GM12878 (cell line): ENCODE measurements around the gene STK38. TPM values are rescaled to one million over a fixed set of nuclear protein-coding genes. Genes with fewer than 3 reads are reported as not detected.

ENCODE experiments used
- BRCA1 ChIP-seq: IDR thresholded peaks from 2 replicates; pipeline ENCODE4 v1.6.1; 2011; ENCODE audit warnings: low read depth, low read length, improper control_type of control experiment
- EP300 ChIP-seq, 2 experiments: fragments of 150-350 bp in 1 of 2; IDR thresholded peaks; 2 replicates each; pipeline ENCODE4 v1.6.1; 2011 to 2012; ENCODE audit warnings: low read depth in 2 of 2, low read length in 2 of 2, borderline replicate concordance in 1 of 2, improper control_type of control experiment in 1 of 2, inconsistent platforms in 1 of 2; ENCODE audit not compliant: control insufficient read depth in 1 of 2
- FOS ChIP-seq: IDR thresholded peaks from 3 replicates; pipeline ENCODE4 v1.6.1; 2011; ENCODE audit warnings: borderline replicate concordance; ENCODE audit not compliant: insufficient read length; ENCODE audit errors: extremely low read depth
- MEF2B ChIP-seq: fragments of 450-650 bp; IDR thresholded peaks from 2 replicates; pipeline ENCODE4 v1.6.1; 2018; ENCODE audit warnings: mild to moderate bottlenecking, moderate library complexity; ENCODE audit not compliant: partially characterized antibody, poor library complexity, severe bottlenecking
- MTA2 ChIP-seq: fragments of 450-650 bp; IDR thresholded peaks from 2 replicates; pipeline ENCODE4 v1.6.1; 2016; ENCODE audit warnings: low read depth, mild to moderate bottlenecking, moderate library complexity
- NFYB ChIP-seq: IDR thresholded peaks from 2 replicates; pipeline ENCODE4 v1.6.1; 2011; ENCODE audit warnings: low read depth, mild to moderate bottlenecking, low read length, improper control_type of control experiment, moderate library complexity; ENCODE audit not compliant: insufficient read depth
- NRF1 ChIP-seq: conservative IDR thresholded peaks from 2 replicates; pipeline ENCODE4 v1.6.1; 2011; ENCODE audit warnings: mild to moderate bottlenecking, low read depth, low read length, improper control_type of control experiment
- SKIL ChIP-seq: fragments of 450-650 bp; IDR thresholded peaks from 2 replicates; pipeline ENCODE4 v1.6.1; 2017; ENCODE audit warnings: mild to moderate bottlenecking, low read depth, inconsistent platforms; ENCODE audit not compliant: poor library complexity, severe bottlenecking
- SPI1 ChIP-seq: IDR thresholded peaks from 2 replicates; pipeline ENCODE4 v1.6.1; 2011; ENCODE audit warnings: low read depth, mild to moderate bottlenecking, low read length, moderate library complexity, borderline replicate concordance; ENCODE audit not compliant: insufficient read depth
- SREBF2 ChIP-seq: IDR thresholded peaks from 2 replicates; pipeline ENCODE4 v1.6.1; 2012; ENCODE audit warnings: mild to moderate bottlenecking, low read length
- STAT1 ChIP-seq: fragments of 450-650 bp; conservative IDR thresholded peaks from 2 replicates; pipeline ENCODE4 v1.6.1; 2014; ENCODE audit warnings: antibody characterized with exemption, mild to moderate bottlenecking
- ZNF207 ChIP-seq: fragments of 450-650 bp; IDR thresholded peaks from 2 replicates; pipeline ENCODE4 v1.6.1; 2014; ENCODE audit warnings: antibody characterized with exemption, mild to moderate bottlenecking, borderline replicate concordance
- polyA plus RNA-seq, 11 experiments: library from polyadenylated mRNA; depleted of rRNA in 4 of 11; unstranded in 6 of 11; stranded (reverse) in 5 of 11; fragments of >200 nt; fragmentation: Nextera tagmentation in 4 of 11; fragmentation: Illumina TruSeq in 1 of 11; extraction: Ambion mirVana in 4 of 11; extraction: Trizol in 1 of 11; gene quantifications; 1 replicate in 1 of 11; 2 replicates in 10 of 11; pipeline versions ENCODE4 v1.2.1 to v1.2.3, GENCODE V29; 2011 to 2016; ENCODE audit warnings: inconsistent platforms in 2 of 11, missing spikeins in 2 of 11, low read depth in 1 of 11
- total RNA-seq, 4 experiments: library from RNA; depleted of rRNA in 3 of 4; stranded (reverse); fragments of >200 nt in 3 of 4; fragmentation: Illumina TruSeq in 1 of 4; extraction: Trizol in 1 of 4; gene quantifications; 2 replicates each; pipeline versions ENCODE4 v1.2.1 to v1.2.3, GENCODE V29; 2013 to 2021
- TF ChIP-seq, protein P1 (sequence below): fragments of 450-650 bp; IDR thresholded peaks from 2 replicates; pipeline ENCODE4 v1.6.1; 2016; ENCODE audit warnings: mild to moderate bottlenecking, moderate library complexity, borderline replicate concordance
- TF ChIP-seq, protein P2 (sequence below): IDR thresholded peaks from 2 replicates; pipeline ENCODE4 v1.6.1; 2011; ENCODE audit warnings: low read depth, low read length, improper control_type of control experiment, borderline replicate concordance
- TF ChIP-seq, protein P3 (sequence below): IDR thresholded peaks from 2 replicates; pipeline ENCODE4 v1.6.1; 2012; ENCODE audit warnings: low read depth, low read length, improper control_type of control experiment
- TF ChIP-seq, protein P4 (sequence below), 3 experiments: IDR thresholded peaks in 2 of 3; conservative IDR thresholded peaks in 1 of 3; 2 replicates each; pipeline ENCODE4 v1.5.1; 2011; ENCODE audit warnings: low read depth in 3 of 3, low read length in 3 of 3, mild to moderate bottlenecking in 3 of 3, control low read depth in 2 of 3, moderate library complexity in 2 of 3, inconsistent platforms in 1 of 3, mixed read lengths in 1 of 3; ENCODE audit not compliant: control insufficient read depth in 2 of 3, insufficient read depth in 1 of 3; ENCODE audit errors: extremely low read depth in 1 of 3

STK38 gene
- total and polyA plus RNA-seq, 10 of the 15 experiments (the other 5 are each of a cell fraction or from before 2014, with no cell fraction given), result 4.1 to 18.7 (median 13.6) TPM

GRCh38 chr6:36594029-36594815, 46.9 kb upstream of the STK38 start, which contains the start of gene SRSF3 (continued):
- TF ChIP-seq, protein P1, sequence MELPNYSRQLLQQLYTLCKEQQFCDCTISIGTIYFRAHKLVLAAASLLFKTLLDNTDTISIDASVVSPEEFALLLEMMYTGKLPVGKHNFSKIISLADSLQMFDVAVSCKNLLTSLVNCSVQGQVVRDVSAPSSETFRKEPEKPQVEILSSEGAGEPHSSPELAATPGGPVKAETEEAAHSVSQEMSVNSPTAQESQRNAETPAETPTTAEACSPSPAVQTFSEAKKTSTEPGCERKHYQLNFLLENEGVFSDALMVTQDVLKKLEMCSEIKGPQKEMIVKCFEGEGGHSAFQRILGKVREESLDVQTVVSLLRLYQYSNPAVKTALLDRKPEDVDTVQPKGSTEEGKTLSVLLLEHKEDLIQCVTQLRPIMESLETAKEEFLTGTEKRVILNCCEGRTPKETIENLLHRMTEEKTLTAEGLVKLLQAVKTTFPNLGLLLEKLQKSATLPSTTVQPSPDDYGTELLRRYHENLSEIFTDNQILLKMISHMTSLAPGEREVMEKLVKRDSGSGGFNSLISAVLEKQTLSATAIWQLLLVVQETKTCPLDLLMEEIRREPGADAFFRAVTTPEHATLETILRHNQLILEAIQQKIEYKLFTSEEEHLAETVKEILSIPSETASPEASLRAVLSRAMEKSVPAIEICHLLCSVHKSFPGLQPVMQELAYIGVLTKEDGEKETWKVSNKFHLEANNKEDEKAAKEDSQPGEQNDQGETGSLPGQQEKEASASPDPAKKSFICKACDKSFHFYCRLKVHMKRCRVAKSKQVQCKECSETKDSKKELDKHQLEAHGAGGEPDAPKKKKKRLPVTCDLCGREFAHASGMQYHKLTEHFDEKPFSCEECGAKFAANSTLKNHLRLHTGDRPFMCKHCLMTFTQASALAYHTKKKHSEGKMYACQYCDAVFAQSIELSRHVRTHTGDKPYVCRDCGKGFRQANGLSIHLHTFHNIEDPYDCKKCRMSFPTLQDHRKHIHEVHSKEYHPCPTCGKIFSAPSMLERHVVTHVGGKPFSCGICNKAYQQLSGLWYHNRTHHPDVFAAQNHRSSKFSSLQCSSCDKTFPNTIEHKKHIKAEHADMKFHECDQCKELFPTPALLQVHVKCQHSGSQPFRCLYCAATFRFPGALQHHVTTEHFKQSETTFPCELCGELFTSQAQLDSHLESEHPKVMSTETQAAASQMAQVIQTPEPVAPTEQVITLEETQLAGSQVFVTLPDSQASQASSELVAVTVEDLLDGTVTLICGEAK, result no peak
- no peak for TF ChIP-seq BRCA1
- TF ChIP-seq ZNF207, result peak; percentile 51
- TF ChIP-seq NRF1, result peak; percentile 47
- TF ChIP-seq SKIL, result peak; percentile 37
- TF ChIP-seq, protein P2, sequence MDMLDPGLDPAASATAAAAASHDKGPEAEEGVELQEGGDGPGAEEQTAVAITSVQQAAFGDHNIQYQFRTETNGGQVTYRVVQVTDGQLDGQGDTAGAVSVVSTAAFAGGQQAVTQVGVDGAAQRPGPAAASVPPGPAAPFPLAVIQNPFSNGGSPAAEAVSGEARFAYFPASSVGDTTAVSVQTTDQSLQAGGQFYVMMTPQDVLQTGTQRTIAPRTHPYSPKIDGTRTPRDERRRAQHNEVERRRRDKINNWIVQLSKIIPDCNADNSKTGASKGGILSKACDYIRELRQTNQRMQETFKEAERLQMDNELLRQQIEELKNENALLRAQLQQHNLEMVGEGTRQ, result peak; percentile 63; the same call in 1 of the 2 replicates
- no peak for TF ChIP-seq SPI1
- no peak for TF ChIP-seq SREBF2
- TF ChIP-seq EP300 (IDR thresholded peaks at IDR 0.05; ENCODE audit: borderline replicate concordance in 1 of 2, control insufficient read depth in 1 of 2, low read depth in 2 of 2, low read length in 2 of 2), result peak in 1 of 2 experiments; percentile 56; a peak in 2 of 4 replicates
- 0 out of 2 replicates have a peak, but pooled peaks have one; percentile 16 for TF ChIP-seq MTA2
- peak; percentile 70; the same call in 1 of the 2 replicates for TF ChIP-seq STAT1
- TF ChIP-seq FOS, result no peak
- TF ChIP-seq MEF2B, result peak; percentile 47
- peak; percentile 95 for TF ChIP-seq NFYB
- TF ChIP-seq, protein P3, sequence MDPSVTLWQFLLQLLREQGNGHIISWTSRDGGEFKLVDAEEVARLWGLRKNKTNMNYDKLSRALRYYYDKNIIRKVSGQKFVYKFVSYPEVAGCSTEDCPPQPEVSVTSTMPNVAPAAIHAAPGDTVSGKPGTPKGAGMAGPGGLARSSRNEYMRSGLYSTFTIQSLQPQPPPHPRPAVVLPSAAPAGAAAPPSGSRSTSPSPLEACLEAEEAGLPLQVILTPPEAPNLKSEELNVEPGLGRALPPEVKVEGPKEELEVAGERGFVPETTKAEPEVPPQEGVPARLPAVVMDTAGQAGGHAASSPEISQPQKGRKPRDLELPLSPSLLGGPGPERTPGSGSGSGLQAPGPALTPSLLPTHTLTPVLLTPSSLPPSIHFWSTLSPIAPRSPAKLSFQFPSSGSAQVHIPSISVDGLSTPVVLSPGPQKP, result no peak
- TF ChIP-seq, protein P4, sequence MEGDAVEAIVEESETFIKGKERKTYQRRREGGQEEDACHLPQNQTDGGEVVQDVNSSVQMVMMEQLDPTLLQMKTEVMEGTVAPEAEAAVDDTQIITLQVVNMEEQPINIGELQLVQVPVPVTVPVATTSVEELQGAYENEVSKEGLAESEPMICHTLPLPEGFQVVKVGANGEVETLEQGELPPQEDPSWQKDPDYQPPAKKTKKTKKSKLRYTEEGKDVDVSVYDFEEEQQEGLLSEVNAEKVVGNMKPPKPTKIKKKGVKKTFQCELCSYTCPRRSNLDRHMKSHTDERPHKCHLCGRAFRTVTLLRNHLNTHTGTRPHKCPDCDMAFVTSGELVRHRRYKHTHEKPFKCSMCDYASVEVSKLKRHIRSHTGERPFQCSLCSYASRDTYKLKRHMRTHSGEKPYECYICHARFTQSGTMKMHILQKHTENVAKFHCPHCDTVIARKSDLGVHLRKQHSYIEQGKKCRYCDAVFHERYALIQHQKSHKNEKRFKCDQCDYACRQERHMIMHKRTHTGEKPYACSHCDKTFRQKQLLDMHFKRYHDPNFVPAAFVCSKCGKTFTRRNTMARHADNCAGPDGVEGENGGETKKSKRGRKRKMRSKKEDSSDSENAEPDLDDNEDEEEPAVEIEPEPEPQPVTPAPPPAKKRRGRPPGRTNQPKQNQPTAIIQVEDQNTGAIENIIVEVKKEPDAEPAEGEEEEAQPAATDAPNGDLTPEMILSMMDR (IDR thresholded peaks at IDR 0.05 in 2 of 3, conservative IDR thresholded peaks at IDR 0.05 in 1 of 3; ENCODE audit: control insufficient read depth in 2 of 3, extremely low read depth in 1 of 3, insufficient read depth in 1 of 3, low read depth in 3 of 3, low read length in 3 of 3), result peak; percentile 20 to 43 (median 28); a peak in 3 of 6 replicates
